Hematopoietic multipotent progenitor cell treated with erythropoietin and hydrocortisone succinate and interleukin-3 and kit ligand, for 15 days (in vitro differentiated cells): ENCODE results near the gene ZNF708.
A peak's percentile ranks its signal among the peaks of the same experiment; 100 is the strongest.
"Not testable (repeated sequence)": the region's sequence is repeated elsewhere in the genome, so short reads cannot be mapped to it uniquely, and the experiment has no call there.

Experiments
- DNase-seq: peaks from one replicate; pipeline ENCODE4 v3.0.0-alpha.2; 2015; ENCODE audit warnings: low spot score

ZNF708 gene

GRCh38 chr19:21328885-21329605, at the start of gene ZNF708:
Gene ZNF708 (minus strand): TSS chr19:21329410. CDS start chr19:21329212, 198 bp downstream.
- peak; percentile 64 for DNase-seq

GRCh38 chr19:21362291-21362690, 33.1 kb upstream of the ZNF708 start:
- no peak for DNase-seq

- DNase-seq, result peak; percentile 55
These were observed 29.7 kb upstream of the ZNF708 start, which contains the start of gene ZNF738 for GRCh38 chr19:21358768-21359451. Gene ZNF738 (plus strand): TSS chr19:21359000. CDS start chr19:21359141, 141 bp downstream.

GRCh38 chr19:21352830-21353229, 23.6 kb upstream of the ZNF708 start:
- no peak for DNase-seq

GRCh38 chr19:21344841-21345240, 15.6 kb upstream of the ZNF708 start:
- not testable (repeated sequence) for DNase-seq

- no peak for DNase-seq
These were observed 6.5 kb upstream of the ZNF708 start for GRCh38 chr19:21335721-21336120.

GRCh38 chr19:21328406-21328805, 804 bp downstream of the ZNF708 start:
- DNase-seq, result no peak

GRCh38 chr19:21326169-21326568, 3.0 kb downstream of the ZNF708 start:
- DNase-seq, result no peak

- DNase-seq, result no peak
These were observed 6.2 kb downstream of the ZNF708 start for GRCh38 chr19:21323000-21323399.

- no peak for DNase-seq
These were observed 6.7 kb downstream of the ZNF708 start for GRCh38 chr19:21322528-21322927.

GRCh38 chr19:21321996-21322395, 7.2 kb downstream of the ZNF708 start:
- no peak for DNase-seq

GRCh38 chr19:21321134-21321533, 8.1 kb downstream of the ZNF708 start:
- DNase-seq, result no peak

- DNase-seq, result no peak
These were observed 11.4 kb downstream of the ZNF708 start for GRCh38 chr19:21317821-21318220.

- no peak for DNase-seq
These were observed 14.5 kb downstream of the ZNF708 start for GRCh38 chr19:21314676-21315075.

GRCh38 chr19:21312807-21313206, 16.4 kb downstream of the ZNF708 start:
- not testable (repeated sequence) for DNase-seq

- DNase-seq, result no peak
These were observed 20.4 kb downstream of the ZNF708 start for GRCh38 chr19:21308773-21309172.

GRCh38 chr19:21306881-21307479, 22.2 kb downstream of the ZNF708 start:
- not testable (repeated sequence) for DNase-seq

- DNase-seq, result not testable (repeated sequence)
These were observed 35.4 kb downstream of the ZNF708 start for GRCh38 chr19:21293768-21294167.

- DNase-seq, result no peak
These were observed 59.4 kb downstream of the ZNF708 start for GRCh38 chr19:21269813-21270212.

- no peak for DNase-seq
These were observed 64.3 kb downstream of the ZNF708 start for GRCh38 chr19:21264891-21265290.

GRCh38 chr19:21264416-21264815, 64.8 kb downstream of the ZNF708 start:
- no peak for DNase-seq

- DNase-seq, result not testable (repeated sequence)
These were observed 68.3 kb downstream of the ZNF708 start for GRCh38 chr19:21260848-21261381.
